Fibroblast of lung (primary cell): ENCODE measurements around the gene GPRC5C. TPM values are rescaled to one million over a fixed set of nuclear protein-coding genes. Genes with fewer than 3 reads are reported as not detected.
A peak's percentile ranks its signal among the peaks of the same experiment; 100 is the strongest.

Experiments
- DNase-seq, 2 donors: peaks; one replicate each; pipeline versions ENCODE4 v3.0.0 to v3.0.0-alpha.2; 2010; ENCODE audit warnings: low read depth in 2 of 2
- H2AFZ ChIP-seq: 2 replicates; pipeline ENCODE4 v1.5.1; 2012; ENCODE audit warnings: low read length, control low read depth, inconsistent platforms
- H3K27ac ChIP-seq: 2 replicates; pipeline ENCODE4 v1.5.1; 2011; ENCODE audit warnings: low read length, control low read depth; ENCODE audit not compliant: insufficient read depth
- H3K27me3 ChIP-seq: 2 replicates; pipeline ENCODE4 v1.5.1; 2011; ENCODE audit warnings: mild to moderate bottlenecking, low read length; ENCODE audit not compliant: control insufficient read depth, insufficient read depth
- H3K36me3 ChIP-seq: 2 replicates; pipeline ENCODE4 v1.5.1; 2011; ENCODE audit warnings: low read length; ENCODE audit not compliant: control insufficient read depth, insufficient read depth
- H3K4me1 ChIP-seq: 2 replicates; pipeline ENCODE4 v1.5.1; 2011; ENCODE audit warnings: low read length; ENCODE audit not compliant: control insufficient read depth, insufficient read depth; ENCODE audit errors: extremely low read depth
- H3K4me2 ChIP-seq: 2 replicates; pipeline ENCODE4 v1.5.1; 2011; ENCODE audit warnings: low read length, control low read depth; ENCODE audit not compliant: insufficient read depth; ENCODE audit errors: extremely low read depth
- H3K4me3 ChIP-seq, 4 experiments: fragments of 200-600 bp in 1 of 4; sonication (generic) in 1 of 4; replicated peaks in 1 of 4; 2 replicates each; pipeline ENCODE4 v1.5.1; 2011 to 2016; ENCODE audit warnings: low read length in 4 of 4, low read depth in 3 of 4, mild to moderate bottlenecking in 3 of 4, control low read depth in 2 of 4, inconsistent platforms in 1 of 4, mixed read lengths in 1 of 4; ENCODE audit not compliant: insufficient read depth in 1 of 4; ENCODE audit errors: control extremely low read depth in 1 of 4
- H3K79me2 ChIP-seq: 2 replicates; pipeline ENCODE4 v1.5.1; 2012; ENCODE audit warnings: mild to moderate bottlenecking, low read length, inconsistent platforms; ENCODE audit not compliant: control insufficient read depth, insufficient read depth
- H3K9ac ChIP-seq: 2 replicates; pipeline ENCODE4 v1.5.1; 2011; ENCODE audit warnings: mild to moderate bottlenecking, low read length, control low read depth; ENCODE audit not compliant: insufficient read depth
- H3K9me3 ChIP-seq: 2 replicates; pipeline ENCODE4 v1.5.1; 2012; ENCODE audit warnings: low read depth, low read length; ENCODE audit not compliant: control insufficient read depth, insufficient read depth
- H4K20me1 ChIP-seq: 2 replicates; pipeline ENCODE4 v1.5.1; 2011; ENCODE audit warnings: low read length; ENCODE audit not compliant: control insufficient read depth, insufficient read depth; ENCODE audit errors: extremely low read depth
- EZH2 ChIP-seq: IDR thresholded peaks from 2 replicates; pipeline ENCODE4 v1.5.1; 2012; ENCODE audit warnings: low read length, control low read depth, mild to moderate bottlenecking; ENCODE audit errors: missing control alignments
- polyA plus RNA-seq, 2 donors: library from polyadenylated mRNA; depleted of rRNA in 1 of 2; stranded (reverse) in 1 of 2; unstranded in 1 of 2; fragments of >200 nt; gene quantifications; 2 replicates each; pipeline ENCODE4 v1.2.1, GENCODE V29; 2011 to 2012; ENCODE audit warnings: missing spikeins in 1 of 2
- total RNA-seq: library from RNA; depleted of rRNA; stranded (reverse); fragments of >200 nt; gene quantifications from 2 replicates; pipeline ENCODE4 v1.2.1, GENCODE V29; 2014
- TF ChIP-seq, protein P1 (sequence below), 2 donors: IDR thresholded peaks in 1 of 2; conservative IDR thresholded peaks in 1 of 2; 1 replicate in 1 of 2; 2 replicates in 1 of 2; pipeline ENCODE4 v1.5.1; 2011 to 2012; ENCODE audit warnings: low read length in 2 of 2, control low read depth in 1 of 2, inconsistent platforms in 1 of 2, low read depth in 1 of 2, mild to moderate bottlenecking in 1 of 2

The GPRC5C gene
- total and polyA plus RNA-seq, 2 donors (not counting 1 experiment from before 2014, with no cell fraction given) = 0.11 to 1.5 TPM

DNA sequence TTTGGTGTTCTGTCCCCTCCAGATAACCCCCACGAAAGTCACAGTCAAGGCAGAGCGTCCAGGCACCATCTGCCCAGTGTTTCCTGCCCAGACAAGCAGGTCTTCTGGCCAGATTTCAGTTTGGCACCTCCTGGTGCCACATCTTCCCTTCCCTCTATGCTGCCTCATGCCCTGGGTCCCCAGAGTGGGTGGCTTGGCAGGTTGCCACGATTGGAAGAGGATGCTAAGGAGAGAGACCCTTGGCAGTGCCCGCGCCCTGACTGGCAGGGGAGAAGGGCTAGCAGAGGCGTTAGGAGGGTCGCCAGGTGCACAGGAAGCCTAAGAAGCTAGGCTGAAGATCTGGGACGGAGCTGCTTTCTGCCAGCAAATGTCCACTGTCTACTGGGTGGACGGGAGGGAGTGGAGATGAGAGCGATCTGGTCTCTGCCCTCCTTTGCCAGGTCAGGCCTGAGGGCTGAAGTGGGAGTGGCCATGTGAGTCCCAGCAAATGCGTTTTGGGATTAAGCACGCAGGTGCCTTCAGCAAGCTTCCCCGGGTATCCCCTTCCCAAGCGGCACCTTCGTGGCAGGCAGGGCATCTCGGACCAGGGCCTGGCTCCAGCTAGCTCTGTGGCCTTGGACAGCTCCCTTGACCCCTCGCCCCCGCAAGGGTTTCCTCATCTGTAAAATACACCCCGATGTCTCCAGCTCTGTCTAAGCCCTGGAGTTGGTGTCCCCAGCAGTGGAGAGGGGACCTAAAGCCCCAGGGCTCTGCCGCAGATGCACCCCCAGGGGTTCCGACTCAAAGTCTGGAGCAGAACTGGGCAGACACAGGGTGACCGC is 21.2 kb downstream of the GPRC5C start:
- no peaks in the 10 kb centered on the region for H3K4me1 ChIP-seq
- H4K20me1 ChIP-seq = no peaks in the 10 kb centered on the region
- H3K4me3 ChIP-seq = no peak overlapping the region
- no peaks in the 10 kb centered on the region for H3K36me3 ChIP-seq
- no peak overlapping the region for H3K4me2 ChIP-seq
- no peak for TF ChIP-seq EZH2
- TF ChIP-seq, protein P1, sequence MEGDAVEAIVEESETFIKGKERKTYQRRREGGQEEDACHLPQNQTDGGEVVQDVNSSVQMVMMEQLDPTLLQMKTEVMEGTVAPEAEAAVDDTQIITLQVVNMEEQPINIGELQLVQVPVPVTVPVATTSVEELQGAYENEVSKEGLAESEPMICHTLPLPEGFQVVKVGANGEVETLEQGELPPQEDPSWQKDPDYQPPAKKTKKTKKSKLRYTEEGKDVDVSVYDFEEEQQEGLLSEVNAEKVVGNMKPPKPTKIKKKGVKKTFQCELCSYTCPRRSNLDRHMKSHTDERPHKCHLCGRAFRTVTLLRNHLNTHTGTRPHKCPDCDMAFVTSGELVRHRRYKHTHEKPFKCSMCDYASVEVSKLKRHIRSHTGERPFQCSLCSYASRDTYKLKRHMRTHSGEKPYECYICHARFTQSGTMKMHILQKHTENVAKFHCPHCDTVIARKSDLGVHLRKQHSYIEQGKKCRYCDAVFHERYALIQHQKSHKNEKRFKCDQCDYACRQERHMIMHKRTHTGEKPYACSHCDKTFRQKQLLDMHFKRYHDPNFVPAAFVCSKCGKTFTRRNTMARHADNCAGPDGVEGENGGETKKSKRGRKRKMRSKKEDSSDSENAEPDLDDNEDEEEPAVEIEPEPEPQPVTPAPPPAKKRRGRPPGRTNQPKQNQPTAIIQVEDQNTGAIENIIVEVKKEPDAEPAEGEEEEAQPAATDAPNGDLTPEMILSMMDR (conservative IDR thresholded peaks at IDR 0.05 in 1 of 2, IDR thresholded peaks at IDR 0.05 in 1 of 2; ENCODE audit: low read depth in 1 of 2, low read length in 2 of 2) = no peak
- H3K27me3 ChIP-seq = no peaks in the 10 kb centered on the region
- H3K9me3 ChIP-seq = no peaks in the 10 kb centered on the region
- no peak overlapping the region for H3K27ac ChIP-seq
- no peak for DNase-seq
- no peak overlapping the region for H2AFZ ChIP-seq
- no peaks in the 10 kb centered on the region for H3K79me2 ChIP-seq
- no peak overlapping the region for H3K9ac ChIP-seq

DNA sequence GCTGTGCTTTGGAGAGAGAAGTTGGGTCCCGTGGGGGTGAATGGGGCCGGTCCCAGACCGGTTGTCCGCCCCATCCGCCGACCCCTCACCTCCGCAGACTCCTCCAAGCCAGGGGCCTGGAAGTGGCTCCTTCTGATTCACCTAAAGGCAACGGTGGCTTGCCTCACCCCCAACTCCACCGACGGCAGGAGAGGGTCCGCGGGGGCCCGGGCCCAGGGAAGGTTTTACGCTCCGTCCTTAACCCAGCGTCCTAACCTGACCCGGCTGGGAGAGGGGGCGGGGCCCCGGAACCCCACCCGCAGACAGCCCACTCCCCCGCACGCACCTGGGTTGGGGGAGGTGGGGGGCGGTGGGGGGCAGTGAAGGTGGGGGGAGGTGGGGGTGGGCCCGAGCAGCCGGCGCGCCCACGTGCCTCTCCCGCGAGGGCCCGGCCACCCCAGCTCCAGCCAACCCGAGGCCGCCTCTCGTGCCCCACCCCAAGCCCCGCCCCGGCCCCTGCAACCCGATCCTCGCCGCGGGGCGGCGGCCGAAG is 21.8 kb downstream of the GPRC5C start:
- DNase-seq = no peak
- H3K27me3 ChIP-seq = no peaks in the 10 kb centered on the region
- H3K4me1 ChIP-seq = no peaks in the 10 kb centered on the region
- no peak overlapping the region for H3K4me2 ChIP-seq
- H4K20me1 ChIP-seq = no peaks in the 10 kb centered on the region
- no peaks in the 10 kb centered on the region for H3K36me3 ChIP-seq
- no peak overlapping the region for H3K9ac ChIP-seq
- H3K4me3 ChIP-seq = no peak overlapping the region
- H2AFZ ChIP-seq = no peak overlapping the region
- TF ChIP-seq, protein P1 (conservative IDR thresholded peaks at IDR 0.05 in 1 of 2, IDR thresholded peaks at IDR 0.05 in 1 of 2; ENCODE audit: low read depth in 1 of 2, low read length in 2 of 2) = no peak
- H3K27ac ChIP-seq = no peak overlapping the region
- no peaks in the 10 kb centered on the region for H3K79me2 ChIP-seq
- no peaks in the 10 kb centered on the region for H3K9me3 ChIP-seq

DNA sequence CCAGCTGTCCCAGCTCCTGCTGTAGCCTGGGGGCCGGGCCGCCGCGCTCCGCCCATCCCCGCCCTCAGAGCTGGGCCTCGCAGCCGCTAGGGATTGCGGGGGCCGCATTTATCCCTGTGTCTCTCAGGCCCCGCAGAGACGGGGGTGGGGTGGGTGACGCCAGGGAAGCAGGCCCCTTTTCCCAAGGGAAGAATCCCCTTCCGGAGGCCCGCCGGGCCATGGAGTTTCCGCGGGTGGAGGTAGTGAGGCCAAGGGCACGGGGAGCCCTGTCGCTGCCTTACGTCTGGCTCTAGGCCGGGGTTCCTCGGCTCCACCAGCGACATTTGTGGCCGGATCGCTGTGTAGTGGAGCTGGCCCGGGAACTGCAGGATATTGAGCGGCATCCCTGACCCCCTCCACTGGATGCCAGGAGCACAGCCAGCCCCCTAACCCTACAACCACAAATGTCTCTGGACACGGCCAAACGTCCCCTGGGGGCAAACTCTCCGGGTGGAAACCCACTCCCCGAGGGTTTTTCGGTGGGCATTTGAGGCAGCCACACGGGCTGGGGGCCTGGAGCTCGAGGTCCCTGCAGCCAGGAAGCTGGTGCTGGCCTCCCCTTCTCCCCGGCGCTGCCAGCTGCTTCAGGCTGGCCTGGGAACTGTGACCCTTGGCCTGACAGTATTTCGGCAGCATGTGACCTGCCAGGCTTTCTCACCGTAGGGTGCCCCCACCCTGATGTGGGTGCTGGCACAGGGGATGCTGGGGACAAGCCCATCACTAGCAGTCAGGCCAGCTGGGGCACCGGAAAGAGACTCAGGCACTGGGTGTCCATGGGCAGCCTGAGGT is 22.5 kb downstream of the GPRC5C start:
- Histone ChIP-seq H2AFZ (peak overlapping the region; percentile 35), H3K9ac (peak overlapping the region; percentile 23), H3K36me3 (no peaks in the 10 kb centered on the region), H3K27me3 (no peaks in the 10 kb centered on the region), H3K79me2 (no peaks in the 10 kb centered on the region), H4K20me1 (no peaks in the 10 kb centered on the region), H3K4me2 (peak overlapping the region; percentile 59), H3K4me1 (no peaks in the 10 kb centered on the region), H3K27ac (no peak overlapping the region), H3K4me3 (peak overlapping the region in 2 of 4 experiments; percentile 10 to 42), H3K9me3 (no peaks in the 10 kb centered on the region)
- DNase-seq = peak; percentile 64 to 77
- TF ChIP-seq, protein P1 (conservative IDR thresholded peaks at IDR 0.05 in 1 of 2, IDR thresholded peaks at IDR 0.05 in 1 of 2; ENCODE audit: low read depth in 1 of 2, low read length in 2 of 2) = no peak
- TF ChIP-seq EZH2 = no peak
